Endothelial cell of umbilical vein (primary cell): ENCODE data around the gene SMG1. TPM values are rescaled to one million over a fixed set of nuclear protein-coding genes. Genes with fewer than 3 reads are reported as not detected.
"Not testable (repeated sequence)": the region's sequence is repeated elsewhere in the genome, so short reads cannot be mapped to it uniquely, and the experiment has no call there.

Experiments
- BruUV-seq: library from RNA; stranded (reverse); fragments of 400-500 nt; replicated peaks from 2 replicates; lab custom pipeline; 2021; lab: Mats Ljungman, UMichigan
- CTCF ChIA-PET: fragments of 300-600, 350-600 bp; sonication (Branson Sonifier 250); formaldehyde crosslinking; loops from one replicate; lab custom pipeline; 2021; ENCODE audit warnings: antibody characterized with exemption, inconsistent platforms; lab: Charles Lee
- POLR2A ChIA-PET: fragments of 300-600, 350-600 bp; sonication (Branson Sonifier 250); formaldehyde crosslinking; loops from one replicate; lab custom pipeline; 2021; ENCODE audit warnings: antibody characterized with exemption, inconsistent platforms; lab: Charles Lee
- DNase-seq: peaks from one replicate; pipeline ENCODE4 v3.0.0-alpha.2; 2011; ENCODE audit warnings: low read depth, low spot score
- FAIRE-seq: peaks from 2 replicates; lab custom pipeline; 2011; peaks lifted over from hg19 to GRCh38; lab: Jason Lieb, UNC
- H2AFZ ChIP-seq: 2 replicates; pipeline ENCODE4 v1.6.0; 2012; ENCODE audit warnings: low read depth, low read length, control low read depth, inconsistent platforms
- H3K27ac ChIP-seq: 2 replicates; pipeline ENCODE4 v1.5.1; 2011; ENCODE audit warnings: low read depth, mild to moderate bottlenecking, control low read depth, low read length, moderate library complexity; ENCODE audit not compliant: insufficient read depth
- H3K27me3 ChIP-seq, 2 experiments: 2 replicates each; pipeline versions ENCODE4 v1.6.0 to v1.6.1; 2011; ENCODE audit warnings: low read length in 2 of 2, mixed read lengths in 1 of 2; ENCODE audit not compliant: control insufficient read depth in 2 of 2, insufficient read depth in 2 of 2
- H3K36me3 ChIP-seq, 2 experiments: 2 replicates in 1 of 2; 3 replicates in 1 of 2; pipeline ENCODE4 v1.5.1; 2011; ENCODE audit warnings: low read length in 2 of 2, mild to moderate bottlenecking in 1 of 2, moderate library complexity in 1 of 2; ENCODE audit not compliant: control insufficient read depth in 2 of 2, insufficient read depth in 2 of 2; ENCODE audit errors: extremely low read depth in 1 of 2
- H3K4me1 ChIP-seq: 3 replicates; pipeline ENCODE4 v1.5.1; 2011; ENCODE audit warnings: mild to moderate bottlenecking, low read length; ENCODE audit not compliant: control insufficient read depth, insufficient read depth; ENCODE audit errors: extremely low read depth
- H3K4me2 ChIP-seq: 2 replicates; pipeline ENCODE4 v1.6.1; 2011; ENCODE audit warnings: low read length, control low read depth, mixed read lengths; ENCODE audit not compliant: insufficient read depth
- H3K4me3 ChIP-seq, 3 experiments: fragments of 200-600 bp in 1 of 3; sonication (generic), shearing (Covaris generic) in 1 of 3; replicated peaks in 1 of 3; 2 replicates each; pipeline ENCODE4 v1.5.1; 2011 to 2016; ENCODE audit warnings: control low read depth in 3 of 3, low read length in 3 of 3, mild to moderate bottlenecking in 2 of 3, inconsistent platforms in 1 of 3, low read depth in 1 of 3, moderate library complexity in 1 of 3; ENCODE audit not compliant: insufficient read depth in 1 of 3
- H3K79me2 ChIP-seq: 2 replicates; pipeline ENCODE4 v1.6.0; 2012; ENCODE audit warnings: low read length, inconsistent platforms; ENCODE audit not compliant: control insufficient read depth, insufficient read depth
- H3K9ac ChIP-seq: replicated peaks from 2 replicates; pipeline ENCODE3; 2011; ENCODE audit warnings: low read length, control low read depth; ENCODE audit not compliant: insufficient read depth; ENCODE audit errors: extremely low read depth
- H3K9me1 ChIP-seq: replicated peaks from 3 replicates; pipeline ENCODE4 v1.6.0; 2011; ENCODE audit warnings: mild to moderate bottlenecking, low read length; ENCODE audit not compliant: control insufficient read depth, insufficient read depth; ENCODE audit errors: extremely low read depth
- H3K9me3 ChIP-seq: replicated peaks from 2 replicates; pipeline ENCODE4 v1.5.1; 2012; ENCODE audit warnings: low read length, inconsistent platforms; ENCODE audit not compliant: control insufficient read depth, insufficient read depth
- H4K20me1 ChIP-seq: replicated peaks from 2 replicates; pipeline ENCODE3; 2011; ENCODE audit warnings: mild to moderate bottlenecking, low read length; ENCODE audit not compliant: control insufficient read depth, insufficient read depth; ENCODE audit errors: extremely low read depth
- dilution Hi-C: fragments of 300-500 bp; cut with MboI; formaldehyde crosslinking; loops from one replicate; pipeline ENCODE4 v1.15.0; 2019; ENCODE audit warnings: low sequenced_read_pairs; ENCODE audit not compliant: extremely low pct_ligation_motif_present
- intact Hi-C: fragments of 100-400 bp; cut with micrococcal nuclease; formaldehyde crosslinking; loops from one replicate; pipeline ENCODE4 v1.10.0; 2022
- polyA plus RNA-seq, 4 experiments: library from polyadenylated mRNA; depleted of rRNA in 3 of 4; stranded (reverse) in 3 of 4; unstranded in 1 of 4; fragments of >200 nt; gene quantifications; 2 replicates each; pipeline versions ENCODE4 v1.2.1 to v1.2.3, GENCODE V29; 2011 to 2012; ENCODE audit warnings: missing spikeins in 1 of 4
- total RNA-seq: library from RNA; stranded (reverse); gene quantifications from 2 replicates; pipeline ENCODE4 v1.2.3, GENCODE V29; 2021

The SMG1 gene
- total and polyA plus RNA-seq, 2 donors (not counting 3 experiments of a cell fraction or from before 2014, with no cell fraction given), result 14.0 to 90.8 TPM

DNA sequence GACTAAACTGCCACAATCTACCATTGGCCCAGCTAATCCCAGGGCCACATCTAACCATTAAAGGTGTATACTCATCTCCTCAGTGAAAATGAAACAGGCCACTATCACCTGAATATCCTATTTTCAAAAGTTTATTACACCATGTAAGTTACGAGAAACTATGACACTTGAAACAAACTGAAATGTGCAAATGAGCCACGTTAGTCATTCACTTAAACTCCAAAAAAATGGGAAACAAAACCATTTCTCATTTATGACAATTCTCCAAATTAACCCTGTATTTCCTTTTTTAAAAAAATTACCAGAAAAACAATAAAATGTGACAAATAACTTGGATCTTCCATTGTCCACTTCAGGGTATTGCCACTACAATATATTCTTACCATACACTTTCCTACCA lies 41.8 kb downstream of the SMG1 start:
- FAIRE-seq, H3K27me3 ChIP-seq, H3K9me3 ChIP-seq, POLR2A ChIA-PET, intact Hi-C loops, dilution Hi-C loops, H3K27ac ChIP-seq, H4K20me1 ChIP-seq, H3K79me2 ChIP-seq, DNase-seq, H3K4me3 ChIP-seq, H2AFZ ChIP-seq, H3K36me3 ChIP-seq, BruUV-seq, H3K4me2 ChIP-seq, H3K9ac ChIP-seq, H3K9me1 ChIP-seq, H3K4me1 ChIP-seq: not testable (repeated sequence)
- CTCF ChIA-PET, result interaction anchor here (0.7 kb wide), 1 partner anchor 7 kb away, joined by 3 read pairs; no protein-coding TSS in a partner anchor

DNA sequence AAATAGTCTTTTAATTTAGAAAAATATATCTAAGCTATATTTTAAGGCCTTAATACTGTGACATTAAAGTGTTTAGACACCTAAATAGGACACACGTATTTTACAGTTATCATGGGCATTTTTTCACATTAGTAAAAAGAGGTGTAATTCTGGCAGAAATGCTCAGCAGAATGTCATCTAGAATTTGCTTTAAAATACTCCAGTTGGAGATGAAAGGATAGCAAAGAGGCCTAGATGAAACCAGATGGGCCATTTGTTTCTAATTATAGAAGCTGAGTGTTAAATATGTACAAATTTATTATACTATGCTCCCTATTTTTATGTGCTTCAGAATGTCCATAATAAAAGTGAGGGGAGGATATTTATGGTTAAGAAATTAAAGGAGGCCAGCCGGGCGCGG lies 48.5 kb downstream of the SMG1 start:
- H3K27me3 ChIP-seq, POLR2A ChIA-PET, H3K27ac ChIP-seq, H3K79me2 ChIP-seq, H4K20me1 ChIP-seq, dilution Hi-C loops, H3K4me2 ChIP-seq, H3K9me1 ChIP-seq, H2AFZ ChIP-seq, DNase-seq, H3K4me3 ChIP-seq, FAIRE-seq, intact Hi-C loops, H3K4me1 ChIP-seq, H3K36me3 ChIP-seq, H3K9ac ChIP-seq, H3K9me3 ChIP-seq, CTCF ChIA-PET, BruUV-seq: not testable (repeated sequence)

GRCh38 chr16:18877259-18877658 lies 48.9 kb downstream of the SMG1 start:
- intact Hi-C loops, DNase-seq, H3K4me3 ChIP-seq, H3K4me1 ChIP-seq, CTCF ChIA-PET, BruUV-seq, POLR2A ChIA-PET, H3K27ac ChIP-seq, H3K9me3 ChIP-seq, dilution Hi-C loops, H4K20me1 ChIP-seq, H2AFZ ChIP-seq, H3K79me2 ChIP-seq, H3K9ac ChIP-seq, H3K36me3 ChIP-seq, H3K9me1 ChIP-seq, FAIRE-seq, H3K4me2 ChIP-seq, H3K27me3 ChIP-seq: not testable (repeated sequence)

- H2AFZ ChIP-seq, POLR2A ChIA-PET, intact Hi-C loops, H3K27me3 ChIP-seq, H3K27ac ChIP-seq, H4K20me1 ChIP-seq, DNase-seq, H3K9me3 ChIP-seq, BruUV-seq, H3K4me1 ChIP-seq, H3K9ac ChIP-seq, H3K79me2 ChIP-seq, FAIRE-seq, H3K9me1 ChIP-seq, dilution Hi-C loops, CTCF ChIA-PET, H3K36me3 ChIP-seq, H3K4me2 ChIP-seq, H3K4me3 ChIP-seq: not testable (repeated sequence)
These were observed 49.9 kb downstream of the SMG1 start for GRCh38 chr16:18876301-18876700.
